LNCaP clone FGC (cell line): ENCODE data around the gene GPC5.

Experiments used
- DNase-seq: peaks from one replicate; pipeline ENCODE4 v3.0.0-alpha.2; 2011; ENCODE audit warnings: low read depth
- H3K4me3 ChIP-seq: 2 replicates; pipeline ENCODE4 v1.5.1; 2011; ENCODE audit warnings: mild to moderate bottlenecking, low read depth, low read length, control low read depth
- TF ChIP-seq, protein P1 (sequence below): IDR thresholded peaks from 2 replicates; pipeline ENCODE4 v1.5.1; 2012; ENCODE audit warnings: mild to moderate bottlenecking; ENCODE audit not compliant: control insufficient read depth, insufficient read depth; ENCODE audit errors: extremely low read depth

The GPC5 gene

DNA sequence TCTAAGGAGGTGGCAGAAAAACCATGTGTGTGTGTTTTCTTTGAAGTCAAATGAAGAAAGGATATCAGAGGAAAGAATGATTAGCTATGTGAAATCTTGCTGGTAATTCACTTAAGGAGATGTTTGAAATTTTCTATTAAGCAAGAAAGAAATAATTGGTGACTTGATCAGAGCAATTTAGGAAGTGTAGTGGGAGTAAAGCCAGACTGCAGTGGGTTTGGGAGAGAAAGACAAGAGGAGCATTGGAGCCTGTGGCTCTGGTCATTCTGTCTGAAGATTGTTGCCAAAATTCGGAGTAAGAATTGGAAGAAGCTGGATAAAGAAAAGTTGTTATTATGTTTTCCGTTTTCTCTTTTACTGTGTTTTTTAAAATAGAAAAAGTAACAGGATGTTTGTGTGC, 640.5 kb downstream of the GPC5 start:
- no peak overlapping the region for H3K4me3 ChIP-seq
- TF ChIP-seq, protein P1, sequence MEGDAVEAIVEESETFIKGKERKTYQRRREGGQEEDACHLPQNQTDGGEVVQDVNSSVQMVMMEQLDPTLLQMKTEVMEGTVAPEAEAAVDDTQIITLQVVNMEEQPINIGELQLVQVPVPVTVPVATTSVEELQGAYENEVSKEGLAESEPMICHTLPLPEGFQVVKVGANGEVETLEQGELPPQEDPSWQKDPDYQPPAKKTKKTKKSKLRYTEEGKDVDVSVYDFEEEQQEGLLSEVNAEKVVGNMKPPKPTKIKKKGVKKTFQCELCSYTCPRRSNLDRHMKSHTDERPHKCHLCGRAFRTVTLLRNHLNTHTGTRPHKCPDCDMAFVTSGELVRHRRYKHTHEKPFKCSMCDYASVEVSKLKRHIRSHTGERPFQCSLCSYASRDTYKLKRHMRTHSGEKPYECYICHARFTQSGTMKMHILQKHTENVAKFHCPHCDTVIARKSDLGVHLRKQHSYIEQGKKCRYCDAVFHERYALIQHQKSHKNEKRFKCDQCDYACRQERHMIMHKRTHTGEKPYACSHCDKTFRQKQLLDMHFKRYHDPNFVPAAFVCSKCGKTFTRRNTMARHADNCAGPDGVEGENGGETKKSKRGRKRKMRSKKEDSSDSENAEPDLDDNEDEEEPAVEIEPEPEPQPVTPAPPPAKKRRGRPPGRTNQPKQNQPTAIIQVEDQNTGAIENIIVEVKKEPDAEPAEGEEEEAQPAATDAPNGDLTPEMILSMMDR = no peak
- DNase-seq = no peak

DNA sequence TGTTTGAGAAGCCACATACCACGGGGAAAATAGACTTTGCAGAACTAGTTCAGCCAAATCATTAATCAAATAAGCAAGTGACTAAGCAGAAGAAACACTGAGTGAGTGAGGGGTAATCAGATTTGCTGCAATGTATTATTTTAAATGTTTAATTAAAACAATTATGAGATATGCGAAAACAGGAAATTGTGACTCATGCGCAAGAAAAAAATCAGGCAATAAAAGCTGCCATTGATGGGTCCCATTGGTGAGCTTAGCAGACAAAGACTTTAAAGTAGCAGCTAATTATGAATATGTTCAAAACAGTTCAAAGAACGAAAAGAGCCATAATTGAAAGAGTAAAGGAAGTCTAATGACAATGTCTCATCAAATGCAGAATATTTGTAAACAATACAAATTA, 644.1 kb downstream of the GPC5 start:
- no peak overlapping the region for H3K4me3 ChIP-seq
- TF ChIP-seq, protein P1 = no peak
- no peak for DNase-seq

DNA sequence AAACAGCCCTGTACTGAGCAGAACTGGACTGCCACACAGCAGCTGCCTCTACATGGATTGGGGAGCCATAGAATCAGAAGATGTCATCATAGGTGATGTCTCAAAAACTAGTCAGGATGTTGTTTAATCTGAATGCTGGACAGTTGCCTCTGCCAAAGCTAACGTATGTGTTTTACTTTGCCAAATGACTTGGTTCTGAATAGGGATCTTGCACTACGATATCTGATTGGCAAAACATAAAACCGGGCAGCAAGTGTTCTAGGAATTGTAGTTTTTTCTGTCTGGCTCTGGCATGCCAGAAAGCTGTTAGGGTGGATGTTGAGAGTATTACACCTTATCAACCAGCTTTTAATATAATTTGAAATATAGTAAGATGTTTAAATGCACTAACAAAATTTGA, 645.9 kb downstream of the GPC5 start:
- no peak overlapping the region for H3K4me3 ChIP-seq
- peak; percentile 53 for DNase-seq
- TF ChIP-seq, protein P1 = no peak

DNA sequence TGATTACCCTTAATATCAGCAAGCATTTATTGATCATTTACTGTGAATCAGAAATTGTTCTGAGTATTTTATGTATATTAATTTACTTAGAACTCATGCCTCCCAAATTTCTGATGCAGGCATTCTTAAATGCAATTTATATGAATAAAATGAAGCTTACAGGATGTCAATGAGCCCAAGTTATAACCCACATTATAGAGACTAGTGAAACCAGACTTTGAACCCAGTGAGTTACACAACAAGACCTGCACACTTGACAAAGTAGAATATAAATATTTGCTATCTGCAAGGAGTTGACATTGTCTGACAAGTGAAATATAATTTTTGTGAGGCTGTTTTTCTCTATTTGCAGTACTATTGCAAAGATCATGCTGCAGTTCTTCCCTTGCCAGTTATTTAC, 656.0 kb downstream of the GPC5 start:
- no peak overlapping the region for H3K4me3 ChIP-seq
- DNase-seq = no peak
- TF ChIP-seq, protein P1 = no peak

DNA sequence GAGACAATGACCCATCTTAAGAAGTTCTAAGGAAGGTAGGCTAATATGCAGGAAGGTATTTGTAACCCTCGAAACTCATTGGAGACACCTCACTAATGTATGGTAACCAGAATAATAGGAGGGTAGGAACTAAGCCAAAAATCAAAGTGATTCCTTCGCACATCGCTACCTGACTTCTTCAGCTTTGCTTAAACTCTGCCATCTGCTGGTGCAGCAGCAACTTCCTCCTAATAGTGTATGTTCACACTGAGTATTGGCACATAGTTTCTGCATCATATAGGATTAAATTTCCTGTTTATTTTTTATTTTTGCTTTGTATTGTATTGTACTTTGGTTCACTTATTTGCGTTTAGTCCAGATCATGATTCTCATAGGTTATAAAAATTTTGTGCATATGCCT, 676.2 kb downstream of the GPC5 start:
- TF ChIP-seq, protein P1 = peak; percentile 84
- DNase-seq = peak; percentile 32
- no peak overlapping the region for H3K4me3 ChIP-seq

DNA sequence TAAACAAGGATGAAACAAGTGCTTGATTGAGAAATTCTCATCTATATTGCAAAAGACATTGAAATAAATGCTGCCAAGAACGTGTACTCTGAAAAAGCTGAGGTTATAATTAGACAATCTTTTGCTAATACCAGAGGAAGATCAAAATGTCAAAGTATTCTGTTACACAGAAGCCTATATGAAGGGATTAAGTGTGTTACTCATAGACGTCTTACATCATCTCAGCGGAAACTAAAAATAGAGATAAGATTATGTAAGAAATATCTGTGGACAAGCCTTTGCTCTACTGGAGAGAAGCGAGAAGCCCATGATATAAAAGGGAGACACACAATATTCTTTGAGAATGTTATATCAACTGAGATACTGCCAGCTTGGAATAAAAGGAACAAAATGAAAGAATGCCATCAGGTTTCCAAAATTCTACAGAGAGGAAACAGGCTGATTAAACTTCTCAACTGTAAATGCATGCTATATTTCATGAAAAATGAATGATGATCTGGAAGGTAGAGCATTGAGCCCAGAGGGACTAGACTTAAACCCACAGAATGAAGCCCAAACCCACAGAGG, 699.0 kb downstream of the GPC5 start:
- H3K4me3 ChIP-seq = no peak overlapping the region
- TF ChIP-seq, protein P1 = no peak
- no peak for DNase-seq

DNA sequence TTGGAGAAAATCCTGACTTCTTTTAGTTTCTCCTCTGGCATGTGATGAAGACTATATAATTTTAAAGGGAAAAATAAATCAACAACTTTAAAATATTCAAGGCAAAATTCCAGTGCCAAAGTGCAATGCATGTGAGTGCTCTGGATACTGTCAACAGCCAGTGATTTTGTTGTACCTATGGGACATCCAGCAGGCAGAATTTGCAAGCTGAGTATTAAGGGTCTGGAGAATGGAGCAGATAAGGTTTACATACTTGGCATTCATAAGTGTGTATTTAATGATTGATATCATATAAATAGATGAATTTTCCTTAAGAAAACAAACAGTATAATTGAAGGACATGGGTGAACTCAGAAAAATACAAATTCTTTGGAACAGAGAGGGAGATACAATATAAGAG, 703.4 kb downstream of the GPC5 start:
- TF ChIP-seq, protein P1 = no peak
- DNase-seq = no peak

More for the DNA sequence above, 703.4 kb downstream of the GPC5 start:
- no peak overlapping the region for H3K4me3 ChIP-seq
